ENCODE measurements around the gene AHI1. TPM values are rescaled to one million over a fixed set of nuclear protein-coding genes. Genes with fewer than 3 reads are reported as not detected.

Gene AHI1
- total RNA-seq, 1 experiment from 2014 or later = 4.7 TPM

GRCh38 chr6:135233686-135234491 lies 263.7 kb downstream of the AHI1 start:
- no peak for DNase-seq
- Histone ChIP-seq H3K4me3 (no peak overlapping the region), H3K27me3 (no peaks in the 10 kb centered on the region), H3K9me3 (no peaks in the 10 kb centered on the region), H3K36me3 (no peaks in the 10 kb centered on the region)

All from MG63 (cell line).